Stimulated activated CD8-positive, alpha-beta memory T cell treated with anti-CD3 and anti-CD28 coated beads, Interleukin-4, amount 100 ng/mL, for 4 hours (primary cell): ENCODE measurements around the gene CFAP45.

Experiments
- DNase-seq, 2 donors: peaks; one replicate each; pipeline ENCODE4 v3.0.0-alpha.2; 2020; ENCODE audit warnings: low read depth in 2 of 2, low spot score in 1 of 2

CFAP45 gene

GRCh38 chr1:159937054-159937750 lies 37.2 kb upstream of the CFAP45 start:
- no peak for DNase-seq

GRCh38 chr1:159936273-159936904 lies 36.4 kb upstream of the CFAP45 start:
- peak; percentile 61 to 87 for DNase-seq

- no peak for DNase-seq
Measured at GRCh38 chr1:159935719-159936272, 35.8 kb upstream of the CFAP45 start.

GRCh38 chr1:159935305-159935704 lies 35.3 kb upstream of the CFAP45 start:
- DNase-seq = no peak

- no peak for DNase-seq
Measured at GRCh38 chr1:159934136-159935039, 34.4 kb upstream of the CFAP45 start.

- DNase-seq = no peak
Measured at GRCh38 chr1:159933347-159933746, 33.4 kb upstream of the CFAP45 start.

- no peak for DNase-seq
Measured at GRCh38 chr1:159932296-159933285, 32.6 kb upstream of the CFAP45 start.

GRCh38 chr1:159931795-159932173 lies 31.8 kb upstream of the CFAP45 start:
- DNase-seq = no peak

GRCh38 chr1:159931101-159931794 lies 31.3 kb upstream of the CFAP45 start:
- no peak for DNase-seq

- no peak for DNase-seq
Measured at GRCh38 chr1:159930634-159931033, 30.7 kb upstream of the CFAP45 start.

- DNase-seq = no peak
Measured at GRCh38 chr1:159930216-159930615, 30.3 kb upstream of the CFAP45 start.

- no peak for DNase-seq
Measured at GRCh38 chr1:159929155-159930051, 29.4 kb upstream of the CFAP45 start.

GRCh38 chr1:159928491-159929050 lies 28.6 kb upstream of the CFAP45 start:
- no peak for DNase-seq

GRCh38 chr1:159927849-159928431 lies 28.0 kb upstream of the CFAP45 start:
- DNase-seq = no peak

- DNase-seq = no peak
Measured at GRCh38 chr1:159927211-159927848, 27.4 kb upstream of the CFAP45 start.

GRCh38 chr1:159925719-159926078 lies 25.7 kb upstream of the CFAP45 start:
- DNase-seq = no peak

- DNase-seq = peak; percentile 74 to 83
Measured at GRCh38 chr1:159924791-159925718, 25.1 kb upstream of the CFAP45 start, which contains the start of gene TAGLN2. TAGLN2 (minus strand) TSS chr1:159925507; CDS start chr1:159920509, 4,998 bp downstream.
